NCI-H2196 treated with DMSO at 0.1 percent for 48 hours (cell line): ENCODE results near the gene DHH.
"Not testable (repeated sequence)": the region's sequence is repeated elsewhere in the genome, so short reads cannot be mapped to it uniquely, and the experiment has no call there.

Experiments used
- DNase-seq: peaks from one replicate; lab custom pipeline; 2025; ENCODE audit not compliant: unreplicated experiment; lab: John Stamatoyannopoulos, UW

Gene DHH

DNA sequence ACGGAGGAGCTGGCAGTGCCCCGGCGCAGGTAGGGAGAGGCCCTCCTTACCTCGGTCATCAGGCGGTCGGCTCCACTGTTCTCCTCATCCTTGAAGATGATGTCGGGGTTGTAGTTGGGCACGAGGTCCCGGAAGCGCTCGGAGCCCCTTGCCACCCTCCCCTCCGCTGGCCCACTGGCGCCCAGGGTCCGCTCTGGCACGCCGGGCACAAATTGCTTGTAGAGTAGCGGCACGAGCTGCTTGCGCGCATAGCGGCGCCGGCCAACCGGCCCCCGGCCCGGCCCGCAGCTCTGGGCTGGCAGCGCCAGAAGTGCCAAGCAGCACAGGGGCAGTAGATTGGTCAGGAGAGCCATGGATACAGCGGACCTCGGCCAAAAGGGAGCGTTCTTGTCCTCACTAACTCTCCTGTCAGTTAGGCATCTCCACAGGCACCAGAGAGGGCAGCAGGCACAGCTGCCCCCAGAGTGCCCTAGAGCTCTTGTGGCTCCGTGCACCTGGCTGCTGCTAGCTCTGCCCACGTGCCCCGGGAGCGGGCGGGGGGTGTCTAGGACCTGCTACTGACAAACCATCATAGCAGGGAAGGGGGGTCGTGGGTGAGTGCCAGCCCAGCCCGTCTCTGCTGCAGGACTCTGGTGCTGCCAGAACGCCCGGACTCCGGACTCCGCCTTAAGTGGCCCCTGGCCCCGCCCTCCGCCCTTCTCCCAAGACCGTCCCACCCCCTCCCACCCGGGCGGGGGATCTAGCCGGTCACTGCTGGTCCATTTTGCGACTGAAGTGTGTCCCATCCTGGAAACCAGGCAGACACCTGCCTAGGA lies at the start of gene DHH:
DHH (minus strand) TSS at position 642 of the 815 bp plus-strand sequence; CDS start at position 353, 289 bp downstream.
- DNase-seq, result peak; percentile 32

GRCh38 chr12:49144384-49144783 lies 49.8 kb upstream of the DHH start:
- no peak for DNase-seq

DNA sequence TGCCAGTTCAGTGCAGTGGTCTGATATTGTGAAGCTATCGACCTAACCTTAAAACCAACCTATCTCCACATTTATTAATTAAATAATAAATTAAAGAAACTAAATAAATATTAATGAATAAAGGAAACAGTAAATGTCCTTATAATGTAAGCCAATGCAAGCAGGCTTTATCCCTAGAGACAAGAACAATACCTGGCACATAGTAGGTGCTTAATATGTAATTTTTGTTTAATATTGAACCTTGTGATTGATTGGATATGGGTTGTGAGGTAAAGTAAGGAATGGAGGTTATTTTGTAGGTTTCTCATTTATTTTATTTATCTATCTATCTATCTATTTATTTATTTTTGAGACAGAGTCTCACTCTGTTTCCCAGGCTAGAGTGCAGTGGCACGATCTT lies 44.4 kb upstream of the DHH start:
- no peak for DNase-seq

DNA sequence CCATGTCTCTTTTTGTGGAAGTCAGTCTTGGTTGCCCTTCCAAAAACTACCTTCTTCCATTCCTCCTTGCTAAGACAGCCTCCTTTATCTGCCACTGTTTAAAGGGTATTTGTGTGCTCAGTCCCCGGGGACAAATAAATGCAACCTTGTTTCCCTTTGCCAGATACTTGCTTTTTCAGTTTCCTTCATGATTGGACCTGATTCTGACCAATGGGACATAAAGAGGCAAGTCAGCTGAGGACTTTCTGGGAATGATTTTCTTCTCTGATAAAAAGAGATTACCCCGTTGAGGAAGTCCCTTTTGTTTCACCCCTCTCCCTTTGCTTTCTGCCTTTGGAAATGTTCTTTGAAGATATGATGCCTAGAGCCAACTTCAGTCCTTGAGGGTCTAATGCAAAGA lies 44.0 kb upstream of the DHH start:
- peak; percentile 5 for DNase-seq

GRCh38 chr12:49137476-49137875 lies 42.9 kb upstream of the DHH start:
- DNase-seq, result no peak

DNA sequence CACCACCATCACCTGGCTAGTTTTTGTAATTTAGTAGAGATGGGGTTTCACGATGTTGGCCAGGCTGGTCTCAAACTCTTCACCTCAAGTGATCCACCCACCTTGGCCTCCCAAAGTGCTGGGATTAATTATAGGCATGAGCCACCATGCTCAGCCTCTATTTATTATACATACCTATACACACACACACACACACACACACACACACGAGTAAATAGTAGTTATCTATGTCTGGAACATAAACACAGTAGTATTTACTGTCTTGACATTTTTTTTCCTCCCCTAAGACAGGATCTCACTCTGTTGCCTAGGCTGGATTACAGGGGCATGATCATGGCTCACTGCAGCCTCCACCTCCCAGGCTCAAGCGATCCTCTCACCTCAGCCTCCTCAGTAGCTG lies 42.4 kb upstream of the DHH start:
- DNase-seq, result not testable (repeated sequence)

- no peak for DNase-seq
Observed at GRCh38 chr12:49133590-49133989, 39.0 kb upstream of the DHH start.

DNA sequence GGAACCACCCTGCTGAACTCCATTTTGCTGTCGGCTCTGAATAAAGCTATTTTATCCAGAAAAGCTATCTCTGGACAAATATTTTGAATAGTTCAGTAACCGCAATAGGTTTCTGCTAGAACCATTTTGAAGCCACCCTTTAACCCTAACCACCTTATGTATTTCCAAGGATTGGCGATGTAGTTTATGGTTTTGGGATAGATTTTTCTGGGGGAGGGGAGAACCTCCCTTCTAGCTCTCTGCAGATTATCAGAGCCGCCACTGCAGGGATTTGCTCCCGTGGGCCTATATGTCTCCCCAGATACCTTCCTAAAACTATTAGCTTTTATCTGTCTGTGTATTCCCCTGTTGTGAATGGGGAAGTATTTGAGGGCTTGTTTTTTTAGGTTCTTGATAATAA lies 38.4 kb upstream of the DHH start:
- no peak for DNase-seq

- peak; percentile 20 for DNase-seq
Observed at GRCh38 chr12:49131894-49132461, 37.4 kb upstream of the DHH start.

GRCh38 chr12:49131051-49131893 lies 36.7 kb upstream of the DHH start, which contains the start of gene TUBA1B:
Gene TUBA1B, minus strand, starts transcription at chr12:49131395. Its CDS starts 95 bp downstream, at chr12:49131300.
- peak; percentile 81 for DNase-seq

- peak; percentile 89 for DNase-seq
Observed at GRCh38 chr12:49130151-49131050, 35.8 kb upstream of the DHH start.

GRCh38 chr12:49129332-49130150 lies 34.9 kb upstream of the DHH start:
- DNase-seq, result no peak

- not testable (repeated sequence) for DNase-seq
Observed at GRCh38 chr12:49127971-49128370, 33.4 kb upstream of the DHH start.

DNA sequence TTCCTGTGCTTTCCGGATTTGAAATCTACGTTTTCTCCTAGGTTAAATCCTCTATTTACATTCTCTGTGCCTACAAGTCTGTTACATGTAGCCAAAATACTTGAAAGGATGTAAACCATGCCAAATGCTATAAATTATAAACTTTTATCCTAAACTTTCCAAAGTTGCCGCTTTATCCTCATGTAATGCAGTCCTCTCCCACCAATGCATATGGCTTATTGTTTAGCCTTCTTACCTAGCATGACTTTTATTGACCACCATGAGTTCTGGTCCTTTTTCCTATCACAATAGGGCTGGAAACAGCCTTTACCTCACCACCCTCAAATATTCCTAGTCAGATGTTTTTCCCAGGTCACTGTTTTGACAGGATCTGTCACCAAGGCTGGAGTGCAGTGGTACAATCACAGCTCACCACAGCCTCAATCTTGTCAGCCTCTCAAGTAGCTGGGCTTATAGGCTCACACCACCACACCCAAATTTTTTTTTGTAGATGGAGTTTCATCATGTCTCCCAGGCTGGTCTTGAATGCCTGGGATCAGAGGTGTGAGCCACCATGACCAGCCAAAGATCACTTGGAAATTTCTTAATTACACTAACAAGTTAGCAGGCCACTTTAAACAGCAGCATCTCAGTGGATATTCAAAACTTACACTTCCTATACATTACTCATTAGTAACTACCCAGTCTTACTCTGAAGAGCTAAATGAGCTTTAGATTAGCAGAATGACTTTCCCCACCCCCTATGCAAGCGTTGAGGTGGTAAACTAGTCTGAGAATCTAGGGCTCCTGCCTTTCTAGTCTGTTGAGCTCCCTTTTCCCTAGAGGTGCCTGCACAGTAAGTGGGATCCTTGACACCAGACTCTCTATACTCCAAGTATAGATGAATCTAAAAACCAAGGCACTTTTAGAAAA lies 32.5 kb upstream of the DHH start:
- DNase-seq, result no peak

DNA sequence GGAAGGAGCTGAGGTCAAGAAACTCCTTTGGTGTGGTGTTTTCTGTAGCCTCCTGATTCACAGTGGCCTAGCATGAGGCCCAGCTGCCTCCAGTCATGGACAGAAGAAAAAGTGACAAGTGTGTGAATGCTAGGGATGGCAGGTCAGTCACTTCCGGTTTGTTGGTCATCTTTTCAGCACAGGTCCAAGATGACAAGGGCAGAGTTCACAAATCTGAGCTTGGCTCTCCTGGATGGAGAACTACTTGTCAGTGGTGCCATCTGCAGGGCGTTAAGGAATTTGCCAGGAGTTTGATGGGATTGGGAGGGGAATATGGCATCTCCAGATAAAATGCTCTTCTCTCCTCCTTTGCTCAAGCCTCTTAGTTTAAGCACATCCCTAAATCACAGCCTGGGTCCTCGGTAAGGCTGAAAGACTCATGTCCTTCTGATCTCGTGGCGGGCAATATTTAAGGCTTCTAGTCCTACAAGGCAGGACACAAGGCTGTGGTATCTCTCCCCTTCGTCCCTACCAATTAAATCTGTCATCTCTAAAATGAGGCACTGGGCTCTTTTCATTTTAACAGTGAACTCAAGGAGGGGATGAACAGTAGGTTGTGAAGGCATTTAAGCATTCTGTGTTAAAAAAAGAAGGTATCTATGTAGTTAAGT lies 26.6 kb upstream of the DHH start:
- DNase-seq, result peak; percentile 51

DNA sequence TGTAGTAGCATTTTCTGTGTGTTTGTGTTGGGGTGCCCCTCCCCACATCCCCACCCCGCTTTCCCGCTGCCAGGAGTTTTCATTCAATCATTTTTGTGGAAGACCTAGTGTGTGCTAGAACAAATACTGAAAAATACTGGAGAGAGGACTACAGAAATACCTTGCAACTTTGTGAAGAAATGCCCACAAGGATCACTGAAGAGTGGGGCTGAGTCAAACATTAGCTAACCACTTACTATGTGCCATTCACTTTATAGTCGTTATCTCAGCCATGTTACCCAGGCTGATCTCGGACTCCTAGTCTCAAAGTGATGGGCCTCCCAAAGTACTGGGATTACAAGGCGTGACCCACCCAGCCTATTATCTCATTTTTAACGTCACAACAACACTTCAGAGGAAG lies 16.6 kb upstream of the DHH start:
- DNase-seq, result no peak

GRCh38 chr12:49110464-49111155 lies 16.0 kb upstream of the DHH start, which contains the start of gene LMBR1L:
Gene LMBR1L, minus strand, starts transcription at chr12:49110847. Its CDS starts 292 bp downstream, at chr12:49110555.
- DNase-seq, result peak; percentile 93
